Left ventricle myocardium inferior (tissue), 1 donor: ENCODE data around the gene SND1. TPM values are rescaled to one million over a fixed set of nuclear protein-coding genes. Genes with fewer than 3 reads are reported as not detected.

Experiments used
- DNase-seq: peaks from one replicate; pipeline ENCODE4 v3.0.0-alpha.2; 2020
- H3K27ac ChIP-seq: fragments of 200-600 bp; replicated peaks from 2 replicates; pipeline ENCODE4 v1.8.0; 2021
- H3K27me3 ChIP-seq: fragments of 200-600 bp; 2 replicates; pipeline ENCODE4 v1.8.0; 2021; ENCODE audit warnings: low read depth
- H3K36me3 ChIP-seq: fragments of 200-600 bp; 2 replicates; pipeline ENCODE4 v1.8.0; 2021
- H3K4me1 ChIP-seq: fragments of 200-600 bp; 2 replicates; pipeline ENCODE4 v1.8.0; 2021
- H3K4me3 ChIP-seq: fragments of 200-600 bp; 2 replicates; pipeline ENCODE4 v1.8.0; 2021; ENCODE audit warnings: mild to moderate bottlenecking, moderate library complexity
- H3K9me3 ChIP-seq: fragments of 200-600 bp; replicated peaks from 2 replicates; pipeline ENCODE4 v1.8.0; 2021
- intact Hi-C: fragments of 100-400 bp; cut with micrococcal nuclease; formaldehyde crosslinking; loops from one replicate; pipeline ENCODE4 v1.11.0; 2022
- total RNA-seq: library from RNA; stranded (reverse); fragmentation: NEBNext Ultra II Directional; extraction: Animal tissue kit (Norgen Biotek cat#: 25700); gene quantifications from one replicate; pipeline ENCODE4 v1.2.1, GENCODE V29; 2021
- TF ChIP-seq, protein P1 (sequence below): fragments of 200-600 bp; IDR thresholded peaks from 2 replicates; pipeline ENCODE4 v1.8.0; 2021; ENCODE audit warnings: antibody characterized with exemption, mild to moderate bottlenecking, borderline replicate concordance
- donor health status: DM: no; HTN: yes; CAD: no; lungs with severe emphysema.

Gene SND1
- total RNA-seq, 1 donor from 2014 or later = 71.6 TPM

DNA sequence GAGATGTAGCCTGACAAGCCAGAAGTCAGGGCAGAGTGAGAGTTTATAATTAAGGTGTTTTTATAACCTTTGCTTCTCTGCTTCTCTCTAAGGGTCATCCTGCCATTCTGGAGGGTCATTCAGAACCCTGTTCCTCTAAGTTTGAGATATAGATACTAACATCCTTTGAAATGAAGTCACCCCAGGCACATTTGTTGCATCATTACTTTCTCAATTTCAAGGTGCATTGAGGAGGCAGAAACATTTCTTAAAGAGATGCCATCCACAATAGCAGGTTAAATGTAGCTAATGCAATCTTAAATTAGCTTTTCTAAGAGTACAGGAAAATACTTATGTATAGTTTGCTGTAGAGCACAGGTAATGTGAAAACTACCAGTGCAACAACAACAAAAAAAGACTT is 272.9 kb downstream of the SND1 start:
- no peaks in the 10 kb centered on the region for H3K9me3 ChIP-seq
- DNase-seq = no peak
- H3K4me1 ChIP-seq = peaks cover 11% of the 10 kb centered on the region
- TF ChIP-seq, protein P1, sequence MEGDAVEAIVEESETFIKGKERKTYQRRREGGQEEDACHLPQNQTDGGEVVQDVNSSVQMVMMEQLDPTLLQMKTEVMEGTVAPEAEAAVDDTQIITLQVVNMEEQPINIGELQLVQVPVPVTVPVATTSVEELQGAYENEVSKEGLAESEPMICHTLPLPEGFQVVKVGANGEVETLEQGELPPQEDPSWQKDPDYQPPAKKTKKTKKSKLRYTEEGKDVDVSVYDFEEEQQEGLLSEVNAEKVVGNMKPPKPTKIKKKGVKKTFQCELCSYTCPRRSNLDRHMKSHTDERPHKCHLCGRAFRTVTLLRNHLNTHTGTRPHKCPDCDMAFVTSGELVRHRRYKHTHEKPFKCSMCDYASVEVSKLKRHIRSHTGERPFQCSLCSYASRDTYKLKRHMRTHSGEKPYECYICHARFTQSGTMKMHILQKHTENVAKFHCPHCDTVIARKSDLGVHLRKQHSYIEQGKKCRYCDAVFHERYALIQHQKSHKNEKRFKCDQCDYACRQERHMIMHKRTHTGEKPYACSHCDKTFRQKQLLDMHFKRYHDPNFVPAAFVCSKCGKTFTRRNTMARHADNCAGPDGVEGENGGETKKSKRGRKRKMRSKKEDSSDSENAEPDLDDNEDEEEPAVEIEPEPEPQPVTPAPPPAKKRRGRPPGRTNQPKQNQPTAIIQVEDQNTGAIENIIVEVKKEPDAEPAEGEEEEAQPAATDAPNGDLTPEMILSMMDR = no peak
- H3K27ac ChIP-seq = no peak overlapping the region
- intact Hi-C loops = no loop called here
- H3K27me3 ChIP-seq = no peaks in the 10 kb centered on the region
- H3K4me3 ChIP-seq = no peak overlapping the region
- H3K36me3 ChIP-seq = peaks cover 9% of the 10 kb centered on the region

DNA sequence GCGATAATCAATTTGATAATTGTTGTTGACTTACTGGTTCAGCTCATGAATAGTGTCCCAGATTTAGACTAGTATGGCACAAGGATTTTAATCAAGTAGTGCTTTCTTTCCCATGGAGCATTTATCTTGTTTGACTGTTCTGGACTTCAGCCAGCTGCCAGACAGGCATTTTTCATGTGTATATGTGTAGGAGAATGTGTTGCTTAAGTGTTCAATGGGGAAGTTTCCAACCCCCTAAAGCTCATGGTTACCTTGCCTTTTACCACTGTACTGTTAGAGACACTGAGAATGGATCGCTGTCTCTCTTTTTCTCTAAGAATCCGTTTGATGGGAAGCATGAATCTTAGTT is 275.3 kb downstream of the SND1 start:
- H3K27me3 ChIP-seq = no peaks in the 10 kb centered on the region
- peaks cover 29% of the 10 kb centered on the region for H3K36me3 ChIP-seq
- H3K9me3 ChIP-seq = peaks cover 6% of the 10 kb centered on the region
- H3K4me3 ChIP-seq = no peak overlapping the region
- H3K4me1 ChIP-seq = peaks cover 11% of the 10 kb centered on the region
- no peak for DNase-seq
- intact Hi-C loops = no loop called here
- TF ChIP-seq, protein P1 = no peak
- no peak overlapping the region for H3K27ac ChIP-seq

DNA sequence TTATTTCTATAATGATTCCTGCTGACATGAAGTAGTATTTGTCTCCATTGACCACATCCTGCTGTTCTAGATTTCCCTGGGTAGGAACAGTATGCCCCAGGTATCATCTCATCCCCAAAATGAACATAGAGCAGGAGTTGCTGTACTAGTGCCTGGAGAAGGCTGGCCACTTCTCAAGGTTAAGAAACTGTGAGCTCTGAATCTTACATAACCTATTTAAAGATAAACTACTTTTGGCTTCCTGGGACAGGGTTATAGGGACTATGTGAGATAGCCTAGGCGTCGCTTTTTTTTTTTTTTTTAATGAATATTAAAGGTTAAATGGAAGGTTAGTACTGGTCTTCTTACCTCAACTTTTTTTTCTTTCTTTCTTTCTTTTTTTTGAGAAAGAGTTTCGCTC is 276.2 kb downstream of the SND1 start:
- TF ChIP-seq, protein P1 = no peak
- no peak for DNase-seq
- H3K27me3 ChIP-seq = no peaks in the 10 kb centered on the region
- no peak overlapping the region for H3K27ac ChIP-seq
- H3K4me1 ChIP-seq = peaks cover 11% of the 10 kb centered on the region
- intact Hi-C loops = no loop called here
- no peak overlapping the region for H3K4me3 ChIP-seq
- H3K9me3 ChIP-seq = peaks cover 6% of the 10 kb centered on the region
- peaks cover 29% of the 10 kb centered on the region for H3K36me3 ChIP-seq

DNA sequence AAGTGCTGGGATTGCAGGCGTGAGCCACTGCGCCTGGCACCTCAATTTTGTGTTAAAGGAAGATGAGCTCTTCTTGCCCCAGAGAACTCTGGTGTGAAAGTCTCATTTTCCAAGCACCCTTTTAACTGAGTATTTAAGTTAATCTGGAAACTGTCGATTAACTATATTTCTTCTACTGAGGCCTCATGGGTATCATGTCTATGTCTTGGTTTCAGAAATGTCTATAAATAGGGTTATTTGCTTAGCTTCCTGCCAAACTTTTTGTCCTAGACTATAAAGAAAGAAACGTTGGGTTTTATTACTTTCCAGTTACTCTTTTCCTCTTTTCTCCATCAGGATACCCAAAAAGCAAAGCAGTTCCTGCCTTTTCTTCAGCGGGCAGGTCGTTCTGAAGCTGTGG is 276.9 kb downstream of the SND1 start:
- H3K36me3 ChIP-seq = peaks cover 29% of the 10 kb centered on the region
- H3K27ac ChIP-seq = no peak overlapping the region
- no peak overlapping the region for H3K4me3 ChIP-seq
- peaks cover 6% of the 10 kb centered on the region for H3K9me3 ChIP-seq
- intact Hi-C loops = no loop called here
- peaks cover 11% of the 10 kb centered on the region for H3K4me1 ChIP-seq
- H3K27me3 ChIP-seq = no peaks in the 10 kb centered on the region
- no peak for DNase-seq
- TF ChIP-seq, protein P1 = no peak

DNA sequence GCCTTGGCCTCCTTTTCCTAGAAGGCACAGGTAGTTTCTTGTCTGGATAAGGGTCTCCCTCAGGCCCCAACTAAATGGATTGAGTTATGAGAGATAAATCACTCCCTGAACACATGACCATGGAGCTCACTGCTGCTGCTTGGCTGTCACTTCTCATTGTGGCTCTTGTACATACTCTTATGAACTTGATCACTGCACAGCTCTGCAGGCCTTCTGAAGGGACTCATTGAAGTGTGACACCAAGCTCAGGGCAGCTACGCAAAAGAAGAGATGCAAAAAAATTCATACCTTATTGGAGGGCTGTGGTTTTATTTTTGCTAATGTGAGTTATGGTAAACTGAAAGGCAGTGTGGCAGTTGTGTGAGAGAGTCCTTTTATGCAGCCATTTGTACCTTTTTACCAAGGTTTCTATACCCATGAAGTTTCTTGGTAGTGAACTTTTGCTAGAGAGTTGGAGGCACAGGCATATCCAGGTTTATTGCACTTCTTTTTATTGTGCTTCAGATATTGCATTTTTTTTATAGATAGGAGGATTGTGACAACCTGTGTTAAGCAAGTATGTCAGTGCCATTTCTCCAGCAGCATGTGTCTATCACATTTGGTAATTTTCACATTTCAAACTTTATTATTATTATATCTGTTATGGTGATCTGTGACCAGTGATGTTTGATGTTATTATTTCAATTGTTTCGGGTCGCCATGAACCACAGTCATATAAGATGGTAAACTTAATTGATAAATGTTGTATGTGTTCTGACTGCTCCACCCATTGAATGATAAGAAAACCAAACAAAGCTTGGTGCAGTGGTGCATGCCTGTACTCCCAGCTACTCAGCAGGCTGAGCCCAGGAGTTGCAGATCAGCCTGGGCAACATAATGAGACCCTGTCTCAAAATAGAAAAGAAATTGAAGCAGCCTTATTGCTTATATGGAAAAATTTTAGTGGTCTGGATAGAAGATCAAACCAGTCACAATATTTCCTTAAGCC is 278.6 kb downstream of the SND1 start:
- no peak for DNase-seq
- no peaks in the 10 kb centered on the region for H3K27me3 ChIP-seq
- peaks cover 6% of the 10 kb centered on the region for H3K9me3 ChIP-seq
- intact Hi-C loops = no loop called here
- peaks cover 29% of the 10 kb centered on the region for H3K36me3 ChIP-seq
- no peak overlapping the region for H3K27ac ChIP-seq
- no peak overlapping the region for H3K4me3 ChIP-seq
- peaks cover 11% of the 10 kb centered on the region for H3K4me1 ChIP-seq
- TF ChIP-seq, protein P1 = no peak
